ENCODE measurements around the gene NPBWR2.
"Not testable (repeated sequence)": the region's sequence is repeated elsewhere in the genome, so short reads cannot be mapped to it uniquely, and the experiment has no call there.

Gene NPBWR2

GRCh38 chr20:64144144-64144912 is 37.0 kb upstream of the NPBWR2 start:
- DNase-seq (no peak), ATAC-seq (no peak)

- no peak for ATAC-seq
- no peak for DNase-seq
These were observed 35.8 kb upstream of the NPBWR2 start for GRCh38 chr20:64143018-64143801.

- DNase-seq, result no peak
- ATAC-seq, result no peak
These were observed 35.2 kb upstream of the NPBWR2 start for GRCh38 chr20:64142590-64142989.

GRCh38 chr20:64140956-64141355 is 33.6 kb upstream of the NPBWR2 start:
- ATAC-seq, result no peak
- no peak for DNase-seq

DNA sequence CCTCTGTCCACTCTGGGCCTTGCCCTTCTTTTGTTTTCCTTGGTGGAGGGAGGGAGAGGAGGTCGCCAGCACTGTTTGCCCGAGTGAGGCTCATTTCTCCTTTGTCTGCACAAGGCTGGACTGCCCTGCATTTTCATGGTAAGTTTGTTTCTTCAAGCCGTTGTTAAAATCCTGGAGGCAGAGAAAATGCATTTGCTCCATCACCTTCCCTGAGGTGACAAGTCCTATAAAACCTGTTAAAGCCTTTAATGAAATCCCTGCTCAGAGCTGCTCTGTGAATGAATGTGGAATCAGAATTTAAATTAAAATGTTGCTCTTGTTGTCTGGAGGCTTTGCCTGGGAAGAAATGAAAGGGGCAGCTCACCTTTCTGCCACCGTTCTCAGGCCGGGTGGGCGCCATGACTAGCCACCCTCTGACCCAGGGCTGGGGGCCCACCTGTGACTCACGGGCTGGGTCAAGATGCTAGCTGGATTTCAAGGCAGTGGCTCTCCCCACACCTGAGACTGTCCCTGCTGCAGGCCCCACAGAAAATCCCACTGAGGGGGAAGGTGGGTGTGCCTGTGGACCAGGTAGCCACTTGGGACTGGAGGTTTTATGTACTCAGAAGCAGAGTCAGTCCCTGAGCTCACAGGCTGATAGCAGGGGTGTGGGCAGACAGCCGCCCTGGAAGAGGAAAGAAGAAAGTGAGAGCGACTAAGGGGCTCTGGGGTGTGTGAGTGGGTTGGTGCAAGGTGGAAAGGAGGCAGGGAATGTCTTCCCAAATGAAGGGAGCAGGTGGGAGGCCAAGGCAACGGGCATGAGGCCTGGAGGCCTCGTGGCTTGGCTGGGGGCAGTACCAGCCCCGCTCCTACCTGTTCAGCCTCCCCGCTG is 32.9 kb upstream of the NPBWR2 start:
- DNase-seq, result no peak
- ATAC-seq, result no peak

DNA sequence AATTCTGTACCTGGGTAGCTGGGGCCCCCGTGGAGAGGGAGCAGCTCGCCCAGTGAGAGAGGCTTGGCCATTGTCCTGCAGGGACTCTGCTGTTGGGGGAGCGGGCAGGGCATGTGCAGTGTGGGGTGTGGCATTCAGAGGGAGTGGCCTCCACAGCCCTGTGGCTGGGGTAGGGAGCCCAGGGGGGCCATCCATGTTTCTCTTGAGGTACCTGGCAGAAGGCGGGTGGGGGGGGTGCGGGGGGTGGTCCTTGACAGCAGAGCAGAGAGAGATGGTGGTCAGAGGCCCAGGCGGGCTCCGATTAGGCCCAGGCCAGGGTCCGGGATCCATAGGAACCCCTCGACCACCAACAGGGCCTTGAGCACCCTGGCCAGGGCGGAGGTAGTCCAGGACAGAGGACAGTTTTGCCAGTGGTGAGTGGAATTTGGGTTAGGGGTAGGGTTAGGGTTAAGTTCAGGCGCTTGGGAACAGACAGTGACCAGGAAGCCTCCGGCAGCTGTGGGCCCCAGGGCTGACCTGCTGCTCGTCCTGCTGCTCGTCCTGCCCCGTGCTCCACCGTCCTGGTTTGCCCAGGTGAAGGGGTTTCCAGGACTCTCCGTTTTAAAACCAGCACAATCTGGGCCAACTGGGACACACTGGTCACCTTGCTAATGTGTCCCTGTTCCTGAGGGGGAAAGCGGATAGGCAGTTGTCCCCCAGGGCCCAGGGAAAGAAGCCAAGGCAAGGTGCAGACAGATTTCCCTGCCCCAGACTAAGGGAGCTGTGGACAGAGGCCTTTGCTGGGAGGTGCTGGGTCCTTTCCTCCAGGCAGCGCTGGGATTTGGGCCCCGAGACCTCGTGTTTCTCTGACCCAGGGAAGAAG is 32.1 kb upstream of the NPBWR2 start:
- ATAC-seq (no peak), DNase-seq (no peak)

DNA sequence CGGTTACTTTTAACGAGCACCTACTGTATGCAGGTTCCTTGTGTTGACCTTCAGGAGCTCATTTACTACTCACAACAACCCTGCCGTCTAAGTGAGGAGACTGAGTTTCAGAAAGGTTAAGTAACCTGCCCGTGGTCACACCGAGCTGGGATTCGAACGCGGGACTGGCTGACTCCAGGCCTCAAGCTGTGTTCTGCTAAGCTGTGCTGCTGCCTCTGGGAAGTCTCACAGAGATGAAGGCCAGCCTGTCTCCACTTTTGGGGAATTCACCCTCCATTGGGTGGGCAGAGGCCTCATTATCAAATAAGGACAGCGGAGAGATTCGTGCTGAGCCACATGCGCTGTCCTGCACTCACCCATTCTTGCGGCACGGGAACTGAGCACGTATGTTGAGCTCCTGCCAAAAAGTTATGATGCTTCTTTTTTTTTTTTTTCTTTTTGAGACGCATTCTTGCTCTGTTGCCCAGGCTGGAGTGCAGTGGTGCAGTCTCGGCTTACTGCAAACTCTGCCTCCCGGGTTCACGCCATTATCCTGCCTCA is 31.0 kb upstream of the NPBWR2 start:
- DNase-seq, result no peak

DNA sequence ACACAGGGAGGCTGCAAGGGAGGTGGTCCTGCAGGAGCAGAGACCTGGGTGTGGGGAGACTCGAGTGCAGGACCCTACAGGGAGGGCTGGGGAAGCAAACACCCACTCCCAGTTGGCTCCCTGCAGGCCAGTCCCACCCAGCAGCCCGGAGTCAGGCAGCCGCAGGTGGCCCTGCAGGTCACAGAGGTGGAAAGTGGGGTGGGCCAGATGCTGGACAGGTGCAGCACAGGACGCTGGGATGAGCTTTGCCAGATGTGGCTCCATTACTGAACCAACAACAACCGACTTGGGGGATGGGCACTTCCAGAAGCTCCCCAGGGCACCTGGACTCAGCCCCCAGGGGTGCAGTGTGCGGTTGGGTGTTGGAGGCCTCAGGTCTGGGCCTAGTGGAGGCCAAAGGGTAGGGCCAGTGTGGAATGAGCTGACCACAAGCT is 30.2 kb upstream of the NPBWR2 start:
- ATAC-seq (no peak), DNase-seq (no peak)

More for the DNA sequence above, 31.0 kb upstream of the NPBWR2 start:
- no peak for ATAC-seq

- no peak for ATAC-seq
- no peak for DNase-seq
These were observed 28.8 kb upstream of the NPBWR2 start for GRCh38 chr20:64136004-64136710.

DNA sequence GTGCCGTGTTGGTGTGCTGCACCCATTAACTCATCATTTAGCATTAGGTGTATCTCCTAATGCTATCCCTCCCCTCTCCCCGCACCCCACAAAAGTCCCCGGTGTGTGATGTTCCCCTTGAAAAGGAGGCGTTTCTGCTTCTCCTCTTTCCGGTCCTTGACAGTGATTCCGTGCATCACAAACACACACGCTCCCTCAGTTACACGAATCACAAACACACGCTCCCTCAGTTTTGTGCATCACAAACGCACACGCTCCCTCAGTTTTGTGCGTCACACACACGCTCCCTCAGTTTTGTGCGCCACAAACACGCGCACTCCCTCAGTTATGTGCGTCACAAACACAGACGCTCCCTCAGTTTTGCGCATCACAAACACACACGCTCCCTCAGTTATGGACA is 27.4 kb upstream of the NPBWR2 start:
- not testable (repeated sequence) for ATAC-seq

GRCh38 chr20:64133951-64134407 is 26.6 kb upstream of the NPBWR2 start:
- ATAC-seq, result no peak
- DNase-seq, result no peak

More for the DNA sequence above, 27.4 kb upstream of the NPBWR2 start:
- not testable (repeated sequence) for DNase-seq

DNA sequence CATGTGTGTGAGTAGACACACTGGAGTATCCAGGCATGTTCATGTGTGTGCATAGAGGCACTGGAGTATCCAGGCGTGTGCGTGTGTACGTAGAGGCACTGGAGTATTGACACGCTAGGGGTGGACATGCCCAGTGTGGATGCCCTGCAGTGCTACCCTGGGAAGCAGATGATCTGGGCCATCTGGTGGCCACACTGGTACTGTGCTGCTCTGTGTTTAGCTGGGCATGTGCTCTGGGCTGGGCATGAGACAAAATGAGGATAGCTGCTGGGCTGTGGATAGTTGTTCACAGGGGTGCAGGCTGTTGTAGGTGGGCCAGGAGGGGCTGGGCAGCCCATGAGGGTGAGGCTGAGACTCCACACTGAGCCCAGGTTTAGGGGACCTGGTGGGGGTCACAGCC is 24.0 kb upstream of the NPBWR2 start:
- ATAC-seq (peak; percentile 55), DNase-seq (no peak)

GRCh38 chr20:64130876-64131275 is 23.5 kb upstream of the NPBWR2 start:
- DNase-seq (no peak), ATAC-seq (no peak)

DNA sequence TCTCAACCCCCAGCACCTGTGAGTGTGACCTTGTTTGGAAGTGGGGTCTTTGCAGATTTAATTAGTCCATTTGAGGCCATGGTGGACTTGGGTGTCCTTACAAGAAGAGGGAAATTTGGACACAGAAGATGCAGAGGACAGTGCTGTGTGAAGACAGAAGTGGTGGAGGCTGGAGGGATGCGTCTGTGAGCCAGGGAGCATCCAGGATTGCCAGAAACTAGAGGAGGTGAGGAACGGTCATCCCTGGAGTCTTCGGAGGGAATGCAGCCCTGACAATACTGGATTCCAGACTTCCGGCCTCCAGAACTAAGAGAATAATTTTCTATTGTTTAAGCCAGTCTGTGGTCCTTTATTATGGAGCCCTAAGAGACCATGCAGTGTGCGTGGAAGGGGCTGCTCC is 22.9 kb upstream of the NPBWR2 start:
- DNase-seq, result no peak
- no peak for ATAC-seq

DNA sequence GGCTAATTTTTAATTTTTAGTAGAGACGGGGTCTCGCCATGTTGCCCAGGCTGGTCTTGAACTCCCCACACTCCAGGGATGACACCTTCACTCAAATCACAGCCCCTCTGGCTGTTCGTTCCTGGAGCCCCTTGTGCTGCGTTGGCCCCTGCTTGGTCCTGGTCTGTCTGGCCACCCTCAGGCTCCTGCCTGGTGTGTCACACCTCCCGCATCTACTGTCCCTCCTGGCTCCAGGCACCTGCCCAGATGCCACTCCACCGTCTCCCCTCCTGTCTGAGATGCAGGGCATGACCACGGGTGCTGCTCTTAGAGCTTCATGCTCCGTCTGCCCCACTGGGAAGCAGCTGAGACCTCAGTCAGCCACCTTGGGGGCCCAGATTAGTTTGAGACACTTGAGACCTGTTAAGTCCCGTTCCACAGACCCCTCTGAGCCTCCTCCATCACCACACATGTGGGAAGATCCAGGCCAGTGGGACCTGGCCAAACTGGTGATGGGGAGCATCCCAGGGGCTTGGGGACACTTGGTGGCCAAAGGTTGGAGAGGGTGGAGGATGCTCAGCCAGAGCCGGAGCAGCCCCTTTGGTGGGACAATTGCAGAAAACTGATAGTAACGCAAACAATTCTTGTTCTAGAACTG is 21.9 kb upstream of the NPBWR2 start:
- no peak for DNase-seq

DNA sequence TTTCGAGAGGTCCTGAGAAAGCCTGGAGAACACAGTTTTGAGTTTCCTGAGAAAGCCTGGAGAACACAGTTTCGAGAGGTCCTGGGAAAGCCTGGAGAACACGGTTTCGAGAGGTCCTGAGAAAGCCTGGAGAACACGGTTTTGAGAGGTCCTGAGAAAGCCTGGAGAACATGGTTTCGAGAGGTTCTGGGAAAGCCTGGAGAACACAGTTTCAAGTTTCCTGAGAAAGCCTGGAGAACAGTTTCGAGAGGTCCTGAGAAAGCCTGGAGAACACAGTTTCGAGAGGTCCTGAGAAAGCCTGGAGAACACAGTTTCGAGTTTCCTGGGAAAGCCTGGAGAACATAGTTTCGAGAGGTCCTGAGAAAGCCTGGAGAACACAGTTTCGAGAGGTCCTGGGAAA is 16.2 kb upstream of the NPBWR2 start:
- DNase-seq, ATAC-seq: not testable (repeated sequence)

More for the DNA sequence above, 21.9 kb upstream of the NPBWR2 start:
- no peak for ATAC-seq

DNA sequence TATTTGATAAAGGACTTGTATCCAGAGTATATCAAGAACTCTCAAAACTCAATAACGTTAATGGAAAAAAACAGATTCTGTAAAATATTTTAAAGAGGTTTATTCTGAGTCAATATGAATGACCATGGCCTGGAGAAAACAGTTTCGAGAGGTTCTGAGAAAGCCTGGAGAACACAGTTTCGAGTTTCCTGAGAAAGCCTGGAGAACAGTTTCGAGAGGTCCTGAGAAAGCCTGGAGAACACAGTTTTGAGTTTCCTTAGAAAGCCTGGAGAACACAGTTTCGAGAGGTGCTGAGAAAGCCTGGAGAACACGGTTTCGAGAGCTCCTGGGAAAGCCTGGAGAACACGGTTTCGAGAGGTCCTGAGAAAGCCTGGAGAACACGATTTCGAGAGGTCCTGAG is 15.6 kb upstream of the NPBWR2 start:
- not testable (repeated sequence) for DNase-seq, ATAC-seq

DNA sequence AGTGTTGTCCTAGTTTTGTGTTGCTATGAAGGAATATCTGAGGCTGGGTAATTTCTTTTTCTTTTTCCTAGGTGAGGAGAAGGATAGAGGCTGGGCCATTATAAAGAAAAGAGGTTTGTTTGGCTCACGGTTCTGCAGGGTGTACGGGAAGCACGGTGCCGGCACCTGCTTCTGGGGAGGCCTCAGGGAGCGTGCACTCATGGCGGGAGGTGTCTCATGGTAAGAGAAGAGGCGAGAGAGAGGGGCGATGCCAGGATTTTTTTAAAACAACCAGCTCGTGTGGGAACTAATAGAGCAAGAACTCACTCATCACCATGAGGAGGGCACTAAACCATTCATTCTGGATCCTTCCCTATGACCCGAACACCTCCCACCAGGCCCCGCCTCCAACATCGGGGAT is 14.2 kb upstream of the NPBWR2 start:
- DNase-seq (no peak), ATAC-seq (no peak)

DNA sequence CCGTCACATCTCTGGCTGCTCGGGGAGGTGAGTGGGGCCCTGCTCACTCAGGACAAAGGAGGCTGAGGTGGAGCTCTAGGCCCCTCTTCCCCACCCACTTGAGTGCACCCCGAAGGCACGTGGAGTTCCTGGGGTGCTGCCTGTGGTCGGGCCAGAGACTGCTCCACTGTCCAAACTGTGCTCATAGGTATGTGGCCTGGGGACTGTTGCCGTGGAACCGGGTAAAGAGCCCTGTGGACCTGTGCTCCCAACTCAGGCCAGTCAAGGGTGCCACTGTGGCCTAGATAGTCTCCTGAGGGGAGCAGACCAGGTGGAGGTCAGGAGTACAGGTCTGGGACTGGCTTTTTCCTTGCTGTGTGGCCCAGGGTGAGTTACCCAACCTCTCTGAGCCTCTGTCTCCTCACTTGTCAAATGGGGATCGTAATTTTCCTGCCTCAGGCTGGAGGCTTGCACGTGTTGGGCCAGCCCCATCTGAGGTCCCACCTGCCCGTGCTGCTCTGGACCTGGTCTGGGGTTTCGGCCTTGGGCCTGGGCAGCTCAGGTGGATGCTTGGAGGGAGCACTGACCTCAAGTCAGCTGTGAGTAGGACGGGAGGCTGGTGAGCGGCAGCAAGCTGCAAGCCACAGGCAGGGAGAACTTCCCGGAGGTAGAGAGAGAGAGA is 12.4 kb upstream of the NPBWR2 start:
- ATAC-seq, result no peak
- DNase-seq, result no peak

Data from stimulated activated naive CD8-positive, alpha-beta T cell treated with anti-CD3 and anti-CD28 coated beads, Interleukin-15, Interleukin-2, amounts not matched to agents 100 U/mL and 50 U/mL, for 24 hours (primary cell).